Measurements from ENCODE around the gene MPRIP. TPM values are rescaled to one million over a fixed set of nuclear protein-coding genes. Genes with fewer than 3 reads are reported as not detected.
A peak's percentile ranks its signal among the peaks of the same experiment; 100 is the strongest.

The MPRIP gene
- total RNA-seq, 4 donors from 2014 or later: 130 to 244 (median 155) TPM

DNA sequence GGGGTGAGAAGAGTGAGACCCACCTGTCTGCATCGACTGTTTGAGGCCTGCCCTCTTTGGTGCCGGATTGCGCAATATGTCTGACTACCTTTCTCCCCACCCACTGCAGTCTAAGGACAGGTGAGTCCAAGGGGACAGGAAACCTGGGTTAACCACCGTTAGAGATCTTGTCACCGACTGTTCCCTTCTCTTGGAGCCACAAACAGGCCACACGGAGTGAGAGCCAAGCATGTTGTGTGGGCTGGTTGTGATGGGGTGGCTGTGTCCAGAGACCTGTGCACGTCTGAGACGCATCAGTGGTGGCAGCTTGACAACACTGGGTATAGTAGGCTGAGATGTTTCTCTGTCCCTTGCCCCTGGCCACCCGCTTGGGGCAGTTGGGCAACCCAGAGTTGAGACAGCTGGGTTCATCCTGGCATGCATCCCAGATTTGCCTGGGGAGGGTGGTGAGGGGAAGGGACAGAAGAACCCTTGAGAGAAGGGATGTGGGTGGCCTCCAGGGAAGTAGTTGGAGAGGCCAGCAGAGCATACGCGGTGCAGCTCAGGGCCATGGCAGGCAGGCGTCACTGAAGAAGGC is 21.4 kb downstream of the MPRIP start:
- 55 to 62% methylated on average over 10 to 12 of the region's 12 CpGs for WGBS, 2 donors
- no peaks in the 10 kb centered on the region for H3K9me3 ChIP-seq
- TF ChIP-seq POLR2A (IDR thresholded peaks at IDR 0.05): no peak
- TF ChIP-seq, protein P1, sequence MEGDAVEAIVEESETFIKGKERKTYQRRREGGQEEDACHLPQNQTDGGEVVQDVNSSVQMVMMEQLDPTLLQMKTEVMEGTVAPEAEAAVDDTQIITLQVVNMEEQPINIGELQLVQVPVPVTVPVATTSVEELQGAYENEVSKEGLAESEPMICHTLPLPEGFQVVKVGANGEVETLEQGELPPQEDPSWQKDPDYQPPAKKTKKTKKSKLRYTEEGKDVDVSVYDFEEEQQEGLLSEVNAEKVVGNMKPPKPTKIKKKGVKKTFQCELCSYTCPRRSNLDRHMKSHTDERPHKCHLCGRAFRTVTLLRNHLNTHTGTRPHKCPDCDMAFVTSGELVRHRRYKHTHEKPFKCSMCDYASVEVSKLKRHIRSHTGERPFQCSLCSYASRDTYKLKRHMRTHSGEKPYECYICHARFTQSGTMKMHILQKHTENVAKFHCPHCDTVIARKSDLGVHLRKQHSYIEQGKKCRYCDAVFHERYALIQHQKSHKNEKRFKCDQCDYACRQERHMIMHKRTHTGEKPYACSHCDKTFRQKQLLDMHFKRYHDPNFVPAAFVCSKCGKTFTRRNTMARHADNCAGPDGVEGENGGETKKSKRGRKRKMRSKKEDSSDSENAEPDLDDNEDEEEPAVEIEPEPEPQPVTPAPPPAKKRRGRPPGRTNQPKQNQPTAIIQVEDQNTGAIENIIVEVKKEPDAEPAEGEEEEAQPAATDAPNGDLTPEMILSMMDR (IDR thresholded peaks at IDR 0.05): no peak
- H3K4me3 ChIP-seq (replicated peaks in 1 of 3): no peak overlapping the region
- DNase-seq: peak; percentile 76 to 80
- H3K4me1 ChIP-seq: peaks cover 25 to 51% of the 10 kb centered on the region in 2 donors
- peak overlapping the region in 1 of 3 donors; percentile 11 for H3K27ac ChIP-seq
- H3K36me3 ChIP-seq: no peaks in the 10 kb centered on the region
- H3K27me3 ChIP-seq: no peaks in the 10 kb centered on the region
- intact Hi-C loops (cut with DNase I): no loop called here

DNA sequence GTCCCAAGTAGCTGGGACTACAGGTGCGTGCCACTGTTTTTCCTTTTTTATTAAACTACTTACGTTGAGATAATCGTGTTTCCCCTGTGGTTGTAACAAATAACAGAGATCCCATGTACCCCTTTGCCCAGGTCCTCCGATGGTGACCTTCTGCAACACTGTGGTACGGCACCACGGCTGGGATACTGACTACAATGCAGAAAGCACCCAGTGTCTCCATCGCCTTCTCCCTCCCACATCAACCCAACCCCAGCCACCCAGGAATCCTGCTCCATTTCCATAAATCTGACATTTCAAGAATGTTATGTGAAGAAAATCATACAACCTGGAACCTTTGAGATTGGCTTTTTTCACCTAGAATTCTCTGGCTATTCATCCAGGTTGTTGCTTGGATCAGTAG is 22.1 kb downstream of the MPRIP start:
- TF ChIP-seq POLR2A (IDR thresholded peaks at IDR 0.05): no peak
- TF ChIP-seq, protein P1 (IDR thresholded peaks at IDR 0.05): no peak
- H3K27me3 ChIP-seq: no peaks in the 10 kb centered on the region
- WGBS, 2 donors: 93% methylated on average over 7 of the region's 7 CpGs
- peaks cover 25 to 51% of the 10 kb centered on the region in 2 donors for H3K4me1 ChIP-seq
- no peaks in the 10 kb centered on the region for H3K36me3 ChIP-seq
- intact Hi-C loops (cut with DNase I): no loop called here
- no peak overlapping the region for H3K27ac ChIP-seq
- H3K4me3 ChIP-seq (replicated peaks in 1 of 3): no peak overlapping the region
- DNase-seq: no peak
- H3K9me3 ChIP-seq: no peaks in the 10 kb centered on the region

DNA sequence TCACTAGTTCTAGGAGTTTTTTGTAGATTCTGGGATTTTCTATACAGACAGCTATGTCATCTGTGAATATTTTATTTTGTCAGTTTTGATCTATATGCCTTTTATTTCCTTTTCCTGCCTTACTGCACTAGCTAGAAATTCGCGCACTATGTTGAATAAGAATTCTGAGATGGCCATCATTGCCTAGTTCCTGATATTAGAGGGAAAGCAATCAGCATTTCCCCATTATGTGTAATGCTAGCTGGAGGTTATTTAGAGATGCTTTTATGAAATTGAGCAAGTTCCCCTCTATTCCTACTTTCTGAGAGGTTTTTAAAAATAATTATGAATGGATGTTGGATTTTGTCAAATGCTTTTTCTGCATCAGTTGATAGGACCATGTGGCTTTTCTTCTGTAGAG is 23.8 kb downstream of the MPRIP start:
- 86 to 89% methylated on average over 2 of the region's 2 CpGs for WGBS, 2 donors
- Histone ChIP-seq H3K4me3 (replicated peaks in 1 of 3) (no peak overlapping the region), H3K9me3 (no peaks in the 10 kb centered on the region), H3K4me1 (peaks cover 28 to 51% of the 10 kb centered on the region in 2 donors), H3K27me3 (no peaks in the 10 kb centered on the region), H3K27ac (no peak overlapping the region), H3K36me3 (no peaks in the 10 kb centered on the region)
- DNase-seq: no peak
- TF ChIP-seq, protein P1 (IDR thresholded peaks at IDR 0.05): no peak
- no peak for TF ChIP-seq POLR2A (IDR thresholded peaks at IDR 0.05)
- intact Hi-C loops (cut with DNase I): no loop called here

DNA sequence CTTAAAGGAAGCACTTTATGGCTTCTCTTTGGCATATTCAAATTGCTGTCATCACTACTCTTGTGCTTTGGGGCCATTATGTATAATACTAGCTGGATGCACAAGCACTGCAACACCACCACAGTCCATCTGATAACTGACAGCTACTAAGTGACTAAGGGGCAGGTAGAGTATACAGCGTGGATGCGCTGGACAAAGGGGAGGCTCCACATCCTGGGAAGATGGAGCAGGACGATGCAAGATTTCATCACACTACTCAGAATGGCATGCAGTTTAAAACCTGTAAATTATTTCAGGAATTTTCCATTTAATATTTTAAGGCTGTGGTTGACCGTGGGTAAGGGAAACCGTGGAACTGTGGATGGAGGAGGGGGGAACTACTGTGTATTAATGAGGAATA is 25.0 kb downstream of the MPRIP start:
- 94% methylated on average over 5 of the region's 5 CpGs for WGBS, 2 donors
- no peaks in the 10 kb centered on the region for H3K27me3 ChIP-seq
- DNase-seq: no peak

DNA sequence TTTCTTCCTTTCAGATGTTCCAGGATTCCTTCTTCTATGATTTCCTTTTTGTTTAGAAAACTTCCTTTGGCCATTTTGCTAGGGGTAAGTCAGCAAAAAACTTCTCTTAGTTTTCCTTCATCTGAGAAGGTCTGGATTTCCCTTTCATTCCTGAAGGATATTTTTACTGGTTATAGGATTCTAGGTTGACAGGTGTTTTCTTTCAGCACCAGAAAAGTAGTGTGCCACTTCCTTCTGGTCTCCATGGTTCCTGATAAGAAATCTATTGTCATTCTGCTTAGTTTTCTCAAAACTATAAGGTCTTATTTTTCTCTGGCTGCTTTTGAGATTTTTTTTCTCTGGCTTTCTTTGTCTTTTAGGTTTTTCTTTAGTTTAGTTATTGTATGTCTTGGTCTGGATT is 27.6 kb downstream of the MPRIP start:
- Histone ChIP-seq H3K27me3 (no peaks in the 10 kb centered on the region), H3K36me3 (peaks cover 0 to 4% of the 10 kb centered on the region in 2 donors), H3K4me1 (peaks cover 30 to 50% of the 10 kb centered on the region in 2 donors), H3K27ac (no peak overlapping the region), H3K9me3 (no peaks in the 10 kb centered on the region), H3K4me3 (replicated peaks in 1 of 3) (no peak overlapping the region)
- intact Hi-C loops (cut with DNase I): no loop called here
- DNase-seq: no peak
- TF ChIP-seq, protein P1 (IDR thresholded peaks at IDR 0.05): no peak
- TF ChIP-seq POLR2A (IDR thresholded peaks at IDR 0.05): no peak

More for the DNA sequence above, 25.0 kb downstream of the MPRIP start:
- Histone ChIP-seq H3K9me3 (no peaks in the 10 kb centered on the region), H3K4me3 (replicated peaks in 1 of 3) (no peak overlapping the region), H3K27ac (no peak overlapping the region), H3K4me1 (peaks cover 34 to 51% of the 10 kb centered on the region in 2 donors), H3K36me3 (no peaks in the 10 kb centered on the region)
- TF ChIP-seq, protein P1 (IDR thresholded peaks at IDR 0.05): no peak
- no peak for TF ChIP-seq POLR2A (IDR thresholded peaks at IDR 0.05)
- intact Hi-C loops (cut with DNase I): no loop called here
